Stimulated activated CD8-positive, alpha-beta memory T cell treated with anti-CD3 and anti-CD28 coated beads, Interleukin-4, amount 100 ng/mL, for 4 hours (primary cell): Measurements from ENCODE around the gene ATG7.

Source experiments
- DNase-seq, 2 donors: peaks; one replicate each; pipeline ENCODE4 v3.0.0-alpha.2; 2020; ENCODE audit warnings: low read depth in 2 of 2, low spot score in 1 of 2

ATG7 gene

GRCh38 chr3:11549580-11550140 is 277.5 kb downstream of the ATG7 start:
- DNase-seq: no peak

GRCh38 chr3:11551036-11551435 is 278.8 kb downstream of the ATG7 start:
- no peak for DNase-seq

- DNase-seq: no peak
These were observed 280.4 kb downstream of the ATG7 start for GRCh38 chr3:11552289-11553264.

GRCh38 chr3:11553436-11554235 is 281.4 kb downstream of the ATG7 start:
- DNase-seq: no peak

GRCh38 chr3:11554236-11554610 is 282.0 kb downstream of the ATG7 start:
- no peak for DNase-seq

- DNase-seq: no peak
These were observed 282.5 kb downstream of the ATG7 start for GRCh38 chr3:11554666-11555065.

- DNase-seq: no peak
These were observed 283.1 kb downstream of the ATG7 start for GRCh38 chr3:11555211-11555782.

GRCh38 chr3:11555881-11556633 is 283.9 kb downstream of the ATG7 start:
- no peak for DNase-seq

- DNase-seq: no peak
These were observed 284.9 kb downstream of the ATG7 start for GRCh38 chr3:11556851-11557644.

GRCh38 chr3:11558002-11558401 is 285.8 kb downstream of the ATG7 start:
- DNase-seq: no peak

GRCh38 chr3:11558411-11558903 is 286.3 kb downstream of the ATG7 start:
- DNase-seq: no peak

GRCh38 chr3:11558918-11559815 is 287.0 kb downstream of the ATG7 start:
- DNase-seq: no peak

- DNase-seq: no peak
These were observed 287.8 kb downstream of the ATG7 start for GRCh38 chr3:11559816-11560633.

- no peak for DNase-seq
These were observed 288.5 kb downstream of the ATG7 start for GRCh38 chr3:11560746-11561145.

- no peak for DNase-seq
These were observed 290.2 kb downstream of the ATG7 start for GRCh38 chr3:11562277-11562881.

GRCh38 chr3:11563159-11563864 is 291.1 kb downstream of the ATG7 start:
- no peak for DNase-seq

- no peak for DNase-seq
These were observed 291.6 kb downstream of the ATG7 start for GRCh38 chr3:11563865-11564185.
